ENCODE measurements around the gene POLR1G.
A peak's percentile ranks its signal among the peaks of the same experiment; 100 is the strongest.

POLR1G gene

DNA sequence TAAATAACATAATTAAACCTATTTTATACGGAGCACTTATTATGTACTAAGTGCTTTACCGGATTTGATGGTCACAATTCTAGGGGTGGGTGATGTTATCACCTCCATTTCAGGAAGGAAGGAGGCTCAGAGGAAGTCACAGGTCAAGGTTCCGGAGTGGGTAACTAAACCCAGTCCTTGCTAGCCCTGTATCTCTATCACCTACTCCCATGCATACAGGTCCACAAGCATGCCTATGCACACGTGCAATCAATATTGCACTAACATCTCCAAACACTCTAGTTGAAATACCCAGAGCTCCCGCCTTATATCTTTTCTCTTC is 43.5 kb downstream of the POLR1G start:
- no peak for TF ChIP-seq CTCF (IDR thresholded peaks at IDR 0.05; ENCODE audit: extremely low read depth, missing control alignments)
- DNase-seq (ENCODE audit: low spot score), result no peak

DNA sequence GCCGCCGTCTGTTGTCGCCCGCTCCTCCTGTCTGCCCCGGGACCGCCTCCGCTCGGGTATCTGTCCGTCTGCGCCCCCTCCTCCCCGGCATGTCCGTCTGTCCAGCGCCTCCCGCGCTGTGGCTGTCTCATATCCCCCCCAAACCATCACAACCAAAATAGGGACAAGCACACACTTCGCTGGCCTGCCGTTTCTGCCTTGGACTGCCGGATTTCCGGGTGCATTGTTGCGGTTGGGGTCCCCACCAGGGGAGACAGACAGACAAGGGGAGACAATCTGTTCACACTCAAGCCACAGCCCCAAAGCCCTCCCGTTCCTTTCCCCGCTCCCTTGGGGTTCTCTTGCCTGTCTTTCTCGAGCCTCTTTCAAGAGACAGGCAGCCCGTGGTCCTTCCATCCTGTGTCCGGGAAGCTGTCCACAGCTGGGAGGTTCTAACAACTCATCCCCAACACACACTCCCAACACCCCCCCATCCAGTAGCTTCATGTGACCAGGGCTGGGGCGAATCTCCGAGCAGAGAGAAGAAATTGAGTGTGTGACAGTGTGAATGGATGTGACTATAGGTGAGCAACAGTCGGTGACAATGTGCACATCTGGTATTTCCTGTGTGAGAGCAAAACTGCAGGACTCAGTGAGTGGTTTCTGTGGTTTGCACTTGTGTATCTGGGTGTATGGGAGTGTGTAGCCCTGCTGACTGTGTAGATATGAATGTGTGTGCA is 44.8 kb downstream of the POLR1G start:
- DNase-seq (ENCODE audit: low spot score), result no peak

GRCh38 chr19:45451850-45452387 is 45.5 kb downstream of the POLR1G start:
- DNase-seq (ENCODE audit: low spot score), result no peak
- no peak for TF ChIP-seq CTCF (IDR thresholded peaks at IDR 0.05; ENCODE audit: extremely low read depth, missing control alignments)

More for the DNA sequence above, 44.8 kb downstream of the POLR1G start:
- TF ChIP-seq CTCF (IDR thresholded peaks at IDR 0.05; ENCODE audit: extremely low read depth, missing control alignments), result no peak

DNA sequence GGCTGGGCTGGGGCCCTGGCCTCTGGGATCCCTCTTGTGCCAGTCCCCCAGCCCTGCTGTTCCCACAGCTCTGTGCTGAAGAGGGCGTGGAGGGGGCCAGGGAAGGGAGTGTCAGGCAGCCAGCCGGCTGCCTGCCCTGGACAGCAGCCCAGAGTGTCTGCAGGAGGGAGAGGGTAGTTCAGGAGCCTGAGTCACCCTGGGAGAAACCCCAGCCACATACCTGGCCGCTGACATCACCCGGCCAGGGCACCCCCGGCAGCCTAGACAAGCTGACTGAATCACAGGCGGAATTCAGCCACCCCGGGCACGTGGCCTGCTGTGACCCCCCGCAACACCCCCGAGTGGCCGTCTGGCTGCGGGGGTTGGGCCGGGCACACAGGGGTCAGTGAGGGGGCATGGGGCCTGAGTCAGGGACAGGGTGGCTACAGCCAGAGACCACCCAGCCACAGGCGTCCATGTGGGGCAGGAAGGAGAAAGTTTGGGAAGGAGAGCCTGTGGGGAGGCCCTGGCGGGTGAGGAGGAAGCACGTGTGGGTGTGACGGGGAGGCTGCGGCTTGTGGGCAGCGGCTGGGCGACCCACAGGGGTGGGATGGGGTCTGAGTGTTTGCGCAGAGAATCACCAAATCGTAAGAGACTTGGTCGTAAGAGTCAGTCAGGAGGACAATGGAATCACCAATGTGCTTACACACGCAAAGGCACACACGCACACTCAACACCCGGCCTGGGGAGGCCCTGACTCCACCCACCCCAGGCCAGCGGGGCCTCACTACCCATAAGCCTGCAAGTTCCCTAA is 49.5 kb downstream of the POLR1G start:
- no peak for TF ChIP-seq CTCF (IDR thresholded peaks at IDR 0.05; ENCODE audit: extremely low read depth, missing control alignments)
- DNase-seq (ENCODE audit: low spot score), result peak; percentile 74

DNA sequence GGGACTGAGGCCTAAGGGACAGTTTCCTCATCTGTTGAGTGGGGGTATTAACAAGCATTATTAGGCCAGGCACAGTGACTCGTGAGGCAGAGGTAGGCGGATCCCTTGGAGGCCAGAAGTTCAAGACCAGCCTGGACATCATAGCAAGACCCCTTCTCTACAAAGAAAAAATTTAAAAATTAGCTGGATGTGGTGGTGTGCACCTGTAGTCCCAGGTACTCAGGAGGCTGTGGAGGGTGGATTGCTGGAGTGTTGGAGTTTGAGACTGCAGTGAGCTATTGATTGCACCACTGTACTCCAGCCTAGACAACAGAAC is 50.0 kb downstream of the POLR1G start:
- no peak for DNase-seq (ENCODE audit: low spot score)
- no peak for TF ChIP-seq CTCF (IDR thresholded peaks at IDR 0.05; ENCODE audit: extremely low read depth, missing control alignments)

GRCh38 chr19:45457776-45458175 is 51.3 kb downstream of the POLR1G start:
- TF ChIP-seq CTCF (IDR thresholded peaks at IDR 0.05; ENCODE audit: extremely low read depth, missing control alignments), result no peak
- DNase-seq (ENCODE audit: low spot score), result no peak
